Peyer's patch (tissue), 4 donors: ENCODE measurements around the gene PI4KA.

ENCODE experiments used
- POLR2A ChIP-seq, 2 donors: fragments of 450-650 bp; IDR thresholded peaks; one replicate each; pipeline ENCODE4 v1.5.1; 2017; ENCODE audit warnings: antibody characterized with exemption in 2 of 2, mild to moderate bottlenecking in 2 of 2, moderate library complexity in 2 of 2
- TF ChIP-seq, protein P1 (sequence below), 6 experiments: fragments of 450-650 bp in 4 of 6; fragments of 200-600 bp in 2 of 6; sonication (generic) in 1 of 6; IDR thresholded peaks; one replicate each; pipeline ENCODE4 v1.5.1; 2017 to 2019; ENCODE audit warnings: antibody characterized with exemption in 6 of 6, mild to moderate bottlenecking in 3 of 6, moderate library complexity in 1 of 6

DNA sequence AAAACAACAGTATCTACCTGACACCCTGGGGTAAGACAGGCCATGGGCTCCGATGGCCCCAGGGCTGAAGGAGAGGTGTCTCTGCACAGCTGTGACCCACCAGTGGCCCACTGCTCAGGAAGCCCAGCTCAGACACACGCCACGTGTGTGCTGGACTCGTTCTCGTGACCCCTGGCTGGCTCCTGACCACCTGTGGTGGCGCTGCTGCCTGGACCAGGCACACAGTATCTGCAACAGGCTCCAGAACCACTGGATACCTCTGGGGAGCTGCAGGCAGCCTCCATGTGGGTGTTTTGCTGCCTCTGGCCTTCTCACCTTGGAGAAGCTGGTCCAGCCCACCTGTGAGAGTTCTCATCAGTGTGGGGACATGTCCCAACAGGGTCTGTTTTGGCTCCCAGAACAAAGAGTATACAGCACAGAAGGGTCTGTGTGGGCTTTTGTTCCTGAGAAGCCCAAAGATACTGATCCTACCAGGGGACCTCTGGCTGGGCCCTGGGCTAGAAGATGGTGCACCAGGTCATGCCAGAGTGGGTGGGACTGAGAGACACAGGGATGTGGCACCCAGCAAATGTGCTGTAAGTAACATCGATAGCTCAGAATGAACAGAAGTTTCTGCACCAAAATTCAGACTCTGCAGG is 106.4 kb downstream of the PI4KA start:
- TF ChIP-seq, protein P1, sequence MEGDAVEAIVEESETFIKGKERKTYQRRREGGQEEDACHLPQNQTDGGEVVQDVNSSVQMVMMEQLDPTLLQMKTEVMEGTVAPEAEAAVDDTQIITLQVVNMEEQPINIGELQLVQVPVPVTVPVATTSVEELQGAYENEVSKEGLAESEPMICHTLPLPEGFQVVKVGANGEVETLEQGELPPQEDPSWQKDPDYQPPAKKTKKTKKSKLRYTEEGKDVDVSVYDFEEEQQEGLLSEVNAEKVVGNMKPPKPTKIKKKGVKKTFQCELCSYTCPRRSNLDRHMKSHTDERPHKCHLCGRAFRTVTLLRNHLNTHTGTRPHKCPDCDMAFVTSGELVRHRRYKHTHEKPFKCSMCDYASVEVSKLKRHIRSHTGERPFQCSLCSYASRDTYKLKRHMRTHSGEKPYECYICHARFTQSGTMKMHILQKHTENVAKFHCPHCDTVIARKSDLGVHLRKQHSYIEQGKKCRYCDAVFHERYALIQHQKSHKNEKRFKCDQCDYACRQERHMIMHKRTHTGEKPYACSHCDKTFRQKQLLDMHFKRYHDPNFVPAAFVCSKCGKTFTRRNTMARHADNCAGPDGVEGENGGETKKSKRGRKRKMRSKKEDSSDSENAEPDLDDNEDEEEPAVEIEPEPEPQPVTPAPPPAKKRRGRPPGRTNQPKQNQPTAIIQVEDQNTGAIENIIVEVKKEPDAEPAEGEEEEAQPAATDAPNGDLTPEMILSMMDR (IDR thresholded peaks at IDR 0.05), result no peak
- TF ChIP-seq POLR2A (IDR thresholded peaks at IDR 0.05), result no peak
